Thyroid gland (tissue), 4 donors: ENCODE data around the gene SUB1. TPM values are rescaled to one million over a fixed set of nuclear protein-coding genes. Genes with fewer than 3 reads are reported as not detected.

Experiments
- DNase-seq, 2 donors: peaks; one replicate each; pipeline ENCODE4 v3.0.0-alpha.2; 2019
- H3K27ac ChIP-seq, 3 donors: fragments of 200-600 bp; sonication (generic); 1 replicate in 2 of 3; 2 replicates in 1 of 3; pipeline ENCODE4 v1.5.1; 2016 to 2019; ENCODE audit warnings: mild to moderate bottlenecking in 1 of 3, moderate library complexity in 1 of 3
- H3K27me3 ChIP-seq: fragments of 200-600 bp; sonication (generic); one replicate; pipeline ENCODE4 v1.5.1; 2019
- H3K36me3 ChIP-seq, 2 donors: fragments of 200-600 bp; sonication (generic); one replicate each; pipeline ENCODE4 v1.5.1; 2016 to 2019
- H3K4me1 ChIP-seq, 2 donors: fragments of 200-600 bp; sonication (generic); one replicate each; pipeline ENCODE4 v1.5.1; 2017 to 2019
- H3K4me3 ChIP-seq, 3 donors: fragments of 200-600 bp; sonication (generic); replicated peaks in 1 of 3; 1 replicate in 2 of 3; 2 replicates in 1 of 3; pipeline ENCODE4 v1.5.1; 2016; ENCODE audit warnings: mild to moderate bottlenecking in 1 of 3
- H3K9me3 ChIP-seq: fragments of 200-600 bp; sonication (generic); one replicate; pipeline ENCODE4 v1.5.1; 2017
- CTCF ChIP-seq, 6 experiments: fragments of 200-600 bp in 3 of 6; fragments of 450-650 bp in 3 of 6; sonication (generic) in 3 of 6; IDR thresholded peaks; one replicate each; pipeline ENCODE4 v1.5.1; 2016 to 2019; ENCODE audit warnings: antibody characterized with exemption in 6 of 6, mild to moderate bottlenecking in 2 of 6, inconsistent platforms in 1 of 6, moderate library complexity in 1 of 6
- POLR2A ChIP-seq, 2 donors: fragments of 450-650 bp; IDR thresholded peaks; one replicate each; pipeline ENCODE4 v1.6.1; 2017; ENCODE audit warnings: antibody characterized with exemption in 2 of 2, mild to moderate bottlenecking in 2 of 2, moderate library complexity in 1 of 2
- WGBS, 2 donors: methylation state at CpG; one replicate each; pipeline ENCODE4 v1.1.5; 2017; 5-methylcytosine and 5-hydroxymethylcytosine counted together
- intact Hi-C: fragments of 100-400 bp; cut with DNase I; formaldehyde crosslinking; loops from one replicate; pipeline ENCODE4 v1.15.1; 2023
- total RNA-seq, 4 donors: library from RNA; depleted of rRNA; stranded (reverse); fragments of >200 nt; gene quantifications; one replicate each; pipeline ENCODE4 v1.2.3, GENCODE V29; 2016

The SUB1 gene
- total RNA-seq, 4 donors from 2014 or later = 62.7 to 217 (median 113) TPM

GRCh38 chr5:32651088-32651487 is 65.7 kb downstream of the SUB1 start:
- intact Hi-C loops = no loop called here
- DNase-seq = no peak
- H3K9me3 ChIP-seq = no peaks in the 10 kb centered on the region
- TF ChIP-seq POLR2A (IDR thresholded peaks at IDR 0.05) (no peak), CTCF (IDR thresholded peaks at IDR 0.05) (no peak)
- WGBS, 2 donors = 89 to 90% methylated on average over 4 of the region's 4 CpGs
- no peak overlapping the region for H3K4me3 ChIP-seq
- no peaks in the 10 kb centered on the region for H3K36me3 ChIP-seq
- no peak overlapping the region for H3K27ac ChIP-seq
- no peaks in the 10 kb centered on the region for H3K4me1 ChIP-seq
- no peaks in the 10 kb centered on the region for H3K27me3 ChIP-seq

DNA sequence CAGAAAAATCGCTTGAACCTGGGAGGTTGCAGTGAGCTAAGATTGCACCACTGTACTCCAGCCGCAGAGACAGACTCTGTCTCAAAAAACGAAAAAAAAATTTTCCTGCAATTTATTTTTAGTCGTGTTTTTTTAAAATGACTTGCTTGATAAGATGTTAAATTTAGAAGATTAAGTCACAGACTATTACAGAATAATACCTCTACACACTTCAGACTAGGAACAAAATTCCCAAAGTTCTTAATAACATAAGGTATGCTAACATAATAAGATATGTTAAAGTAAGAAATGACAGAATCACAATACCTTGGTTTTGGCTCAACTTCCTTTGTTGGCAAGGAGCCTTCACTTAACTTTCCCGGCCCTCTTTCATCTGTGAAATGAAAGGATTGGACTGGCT is 66.3 kb downstream of the SUB1 start:
- 59 to 73% methylated on average over 5 of the region's 5 CpGs for WGBS, 2 donors
- no peak for TF ChIP-seq CTCF (IDR thresholded peaks at IDR 0.05)
- no peak for DNase-seq
- no peaks in the 10 kb centered on the region for H3K4me1 ChIP-seq
- no peaks in the 10 kb centered on the region for H3K36me3 ChIP-seq
- no peak overlapping the region for H3K27ac ChIP-seq
- H3K4me3 ChIP-seq = no peak overlapping the region
- no peaks in the 10 kb centered on the region for H3K9me3 ChIP-seq
- H3K27me3 ChIP-seq = no peaks in the 10 kb centered on the region
- intact Hi-C loops = no loop called here

Other genes starting within 250 kb of the SUB1 start
- 100 to 1,000 TPM in 1 of 4 donors, 10 to 100 TPM in 3; 85.1 to 109 (median 92.2) TPM for gene ZFR, start 140.8 kb upstream of the SUB1 start, total RNA-seq
- 10 to 100 TPM; 25.4 to 45.1 (median 31.5) TPM for gene NPR3, start 125.8 kb downstream of the SUB1 start, total RNA-seq